ENCODE results near the gene SMIM28. TPM values are rescaled to one million over a fixed set of nuclear protein-coding genes. Genes with fewer than 3 reads are reported as not detected.
"Not testable (repeated sequence)": the region's sequence is repeated elsewhere in the genome, so short reads cannot be mapped to it uniquely, and the experiment has no call there.

Gene SMIM28
- total RNA-seq, 3 donors from 2014 or later: not detected

DNA sequence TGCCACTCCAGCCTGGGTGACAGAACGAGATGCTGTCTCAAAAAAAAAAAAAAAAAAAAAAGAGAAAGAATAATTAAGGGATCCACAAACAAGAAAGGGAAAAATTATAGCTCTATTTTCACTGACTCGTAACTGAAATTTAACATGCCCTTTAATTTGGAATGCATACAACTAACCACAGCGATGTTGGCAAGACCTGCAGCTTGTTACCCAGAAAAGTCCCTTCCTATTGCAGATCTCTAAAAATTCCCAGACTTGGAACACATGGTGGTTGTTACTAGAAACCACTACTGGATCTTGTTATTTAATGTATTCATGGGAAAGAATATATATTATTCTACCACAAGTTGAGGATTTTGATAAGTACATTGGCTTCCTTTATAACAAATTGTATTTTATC is 27.8 kb upstream of the SMIM28 start:
- ATAC-seq (no peak), DNase-seq (no peak)
- Mint-ChIP-seq H3K27me3 (ENCODE audit: low read depth) (peaks cover 9% of the 10 kb centered on the region), H3K9me3 (no peaks in the 10 kb centered on the region), H3K4me1 (ENCODE audit: low read depth) (no peaks in the 10 kb centered on the region), H3K4me3 (no peak overlapping the region), H3K36me3 (ENCODE audit: insufficient read depth) (no peaks in the 10 kb centered on the region)

DNA sequence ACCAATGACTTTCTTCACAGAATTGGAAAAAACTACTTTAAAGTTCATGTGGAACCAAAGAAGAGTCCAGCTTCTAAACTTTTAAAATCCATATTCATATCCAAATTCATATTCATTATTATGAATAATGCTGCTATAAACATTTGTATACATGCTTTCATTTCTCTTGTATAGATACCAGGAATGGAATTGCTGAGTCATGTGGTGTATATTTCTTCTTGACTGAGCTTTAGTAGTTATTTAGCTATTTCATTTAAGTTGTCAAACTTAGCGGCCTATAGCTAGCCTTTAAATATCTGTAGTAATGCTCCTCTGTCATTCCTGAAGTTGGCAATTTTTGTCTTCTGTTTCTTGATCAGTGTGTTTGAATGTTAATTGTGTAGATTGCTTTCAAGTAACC is 19.8 kb upstream of the SMIM28 start:
- H3K36me3 Mint-ChIP-seq (ENCODE audit: insufficient read depth): no peaks in the 10 kb centered on the region
- no peak overlapping the region for H3K4me3 Mint-ChIP-seq
- no peaks in the 10 kb centered on the region for H3K4me1 Mint-ChIP-seq (ENCODE audit: low read depth)
- peaks cover 13% of the 10 kb centered on the region for H3K27me3 Mint-ChIP-seq (ENCODE audit: low read depth)
- DNase-seq (no peak), ATAC-seq (no peak)
- H3K9me3 Mint-ChIP-seq: no peaks in the 10 kb centered on the region

GRCh38 chr6:138368684-138369083 is 9.0 kb upstream of the SMIM28 start:
- H3K4me3 Mint-ChIP-seq: not testable (repeated sequence)

DNA sequence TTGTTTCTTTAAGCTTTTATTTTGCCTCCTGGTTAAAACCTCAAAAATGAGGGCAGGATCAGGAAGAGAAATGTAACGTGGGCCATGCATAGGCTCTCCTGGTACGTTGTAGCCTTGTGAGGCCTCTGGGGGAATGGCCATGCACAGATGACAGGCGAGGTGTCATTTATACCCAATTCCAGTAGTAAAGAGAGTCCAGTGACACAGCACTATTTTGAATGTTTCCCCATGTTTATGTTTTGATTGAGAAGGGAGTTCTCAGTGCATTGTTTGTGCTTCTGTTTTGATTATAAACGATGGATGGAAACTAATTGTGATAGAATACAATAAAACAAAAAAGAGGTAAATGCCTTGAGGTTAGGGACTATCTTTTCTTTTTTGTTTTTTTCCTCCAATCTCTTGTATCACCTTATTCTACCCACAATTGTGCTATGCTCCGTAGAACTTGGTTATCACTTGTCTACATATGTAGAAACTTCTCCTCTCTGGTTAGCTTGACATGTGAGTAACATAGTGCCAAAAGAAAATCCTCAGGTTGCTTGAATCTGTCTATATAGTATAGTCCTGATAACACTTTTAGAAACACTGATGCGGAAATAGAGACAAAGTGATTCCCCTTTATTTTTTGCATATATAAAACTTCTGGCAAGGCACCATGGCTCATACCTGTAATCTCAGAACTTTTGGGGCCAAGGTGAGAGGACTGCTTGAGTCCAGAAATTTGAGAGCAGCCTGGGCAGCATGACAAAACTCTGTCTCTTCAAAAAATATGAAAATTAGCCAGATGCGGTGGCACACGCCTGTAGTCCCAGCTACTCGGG is 6.9 kb upstream of the SMIM28 start:
- peaks cover 3% of the 10 kb centered on the region for H3K9me3 Mint-ChIP-seq
- H3K4me1 Mint-ChIP-seq (ENCODE audit: low read depth): no peaks in the 10 kb centered on the region
- DNase-seq (no peak), ATAC-seq (no peak)
- no peak overlapping the region for H3K4me3 Mint-ChIP-seq
- peaks cover 7% of the 10 kb centered on the region for H3K27me3 Mint-ChIP-seq (ENCODE audit: low read depth)
- no peaks in the 10 kb centered on the region for H3K36me3 Mint-ChIP-seq (ENCODE audit: insufficient read depth)

More at GRCh38 chr6:138368684-138369083, 9.0 kb upstream of the SMIM28 start:
- not testable (repeated sequence) for H3K36me3 Mint-ChIP-seq (ENCODE audit: insufficient read depth); H3K4me1 Mint-ChIP-seq (ENCODE audit: low read depth); ATAC-seq; H3K9me3 Mint-ChIP-seq; DNase-seq
- H3K27me3 Mint-ChIP-seq (ENCODE audit: low read depth): peaks cover 20% of the 10 kb centered on the region

GRCh38 chr6:138371452-138371711 is 6.3 kb upstream of the SMIM28 start:
- Mint-ChIP-seq H3K9me3 (peaks cover 3% of the 10 kb centered on the region), H3K27me3 (ENCODE audit: low read depth) (peaks cover 6% of the 10 kb centered on the region), H3K36me3 (ENCODE audit: insufficient read depth) (no peaks in the 10 kb centered on the region), H3K4me1 (ENCODE audit: low read depth) (no peaks in the 10 kb centered on the region), H3K4me3 (no peak overlapping the region)
- ATAC-seq: no peak
- DNase-seq: no peak

DNA sequence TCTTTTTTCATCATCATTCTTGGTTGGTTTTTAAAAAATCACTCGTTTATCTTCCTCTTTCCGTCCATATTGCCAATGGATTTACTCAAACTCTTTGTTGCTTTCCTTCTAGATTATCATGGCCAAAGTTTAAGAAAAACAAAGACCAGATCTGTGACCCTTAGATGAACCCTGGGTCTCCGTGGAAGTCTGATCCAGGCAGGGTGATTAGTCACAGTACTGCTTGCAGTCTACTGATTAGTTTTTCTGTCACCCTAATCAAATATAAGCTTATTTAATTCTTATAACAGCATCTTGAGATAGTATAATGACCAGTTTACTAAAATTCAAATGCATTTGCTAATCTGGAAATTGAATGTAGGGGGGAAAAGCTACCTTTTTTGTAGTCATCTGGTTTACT is 6.0 kb upstream of the SMIM28 start:
- ATAC-seq (no peak), DNase-seq (no peak)
- peaks cover 3% of the 10 kb centered on the region for H3K9me3 Mint-ChIP-seq
- H3K4me1 Mint-ChIP-seq (ENCODE audit: low read depth): no peaks in the 10 kb centered on the region
- no peak overlapping the region for H3K4me3 Mint-ChIP-seq
- peaks cover 6% of the 10 kb centered on the region for H3K27me3 Mint-ChIP-seq (ENCODE audit: low read depth)
- H3K36me3 Mint-ChIP-seq (ENCODE audit: insufficient read depth): no peaks in the 10 kb centered on the region

DNA sequence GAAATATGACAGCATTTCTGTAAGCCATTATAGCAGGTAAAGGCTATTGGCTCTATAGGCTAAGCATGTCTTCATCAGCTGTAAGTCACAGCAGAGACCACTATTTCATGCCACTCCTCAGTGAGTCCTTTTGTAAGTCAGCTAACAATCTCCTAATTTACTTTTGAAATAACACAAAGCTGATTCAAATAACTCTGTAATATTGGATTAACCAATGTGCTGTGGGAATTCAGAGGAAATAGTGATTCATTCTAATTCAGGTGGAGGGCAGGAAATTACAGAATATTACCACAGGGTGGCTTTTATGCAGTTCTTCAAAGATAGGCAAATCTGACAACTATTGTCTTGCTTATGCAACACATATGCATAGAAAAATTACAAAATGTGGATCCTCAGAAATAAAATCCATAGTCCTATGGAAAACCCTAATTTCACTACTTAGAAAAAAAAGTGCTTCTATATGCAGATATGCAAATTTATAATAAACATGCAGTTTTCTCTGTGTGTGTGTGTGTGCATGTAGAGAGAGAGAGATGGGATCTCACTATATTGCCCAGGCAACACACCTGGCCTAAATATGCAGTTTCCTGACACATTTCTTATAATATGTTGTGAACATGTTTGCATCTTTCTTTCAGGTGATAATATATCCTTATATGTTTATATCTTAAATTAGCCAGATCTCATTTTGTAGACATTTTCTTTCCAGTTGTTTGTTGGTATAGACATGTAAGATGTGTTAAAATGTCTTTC is 4.8 kb upstream of the SMIM28 start:
- DNase-seq (no peak), ATAC-seq (no peak)
- H3K9me3 Mint-ChIP-seq: no peaks in the 10 kb centered on the region
- H3K36me3 Mint-ChIP-seq (ENCODE audit: insufficient read depth): no peaks in the 10 kb centered on the region
- H3K27me3 Mint-ChIP-seq (ENCODE audit: low read depth): no peaks in the 10 kb centered on the region
- no peak overlapping the region for H3K4me3 Mint-ChIP-seq
- H3K4me1 Mint-ChIP-seq (ENCODE audit: low read depth): no peaks in the 10 kb centered on the region

GRCh38 chr6:138374230-138374629 is 3.5 kb upstream of the SMIM28 start:
- H3K27me3 Mint-ChIP-seq (ENCODE audit: low read depth): no peaks in the 10 kb centered on the region
- no peaks in the 10 kb centered on the region for H3K4me1 Mint-ChIP-seq (ENCODE audit: low read depth)
- no peaks in the 10 kb centered on the region for H3K36me3 Mint-ChIP-seq (ENCODE audit: insufficient read depth)
- no peak overlapping the region for H3K4me3 Mint-ChIP-seq
- no peak for DNase-seq
- no peak for ATAC-seq
- H3K9me3 Mint-ChIP-seq: no peaks in the 10 kb centered on the region

DNA sequence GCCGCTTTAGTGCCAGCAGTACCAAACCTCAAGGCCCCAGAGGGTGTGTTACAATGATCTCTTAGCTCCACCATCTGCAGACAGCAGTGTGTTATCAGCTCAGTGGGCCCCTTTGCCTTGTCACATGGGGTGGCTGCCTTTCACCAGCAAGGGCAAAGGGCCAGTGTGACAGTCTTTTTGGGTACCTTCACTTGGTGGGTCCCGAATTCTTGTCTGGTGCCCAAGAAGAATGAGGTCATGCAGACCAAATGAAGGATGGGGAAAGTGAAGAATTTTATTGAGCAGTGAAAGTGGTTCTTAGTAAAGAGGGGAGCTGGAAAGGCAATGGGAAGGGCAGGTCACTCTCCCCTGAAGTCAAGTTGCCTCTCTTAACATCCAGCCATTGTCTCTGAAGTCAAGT is 2.9 kb upstream of the SMIM28 start:
- no peaks in the 10 kb centered on the region for H3K9me3 Mint-ChIP-seq
- no peak overlapping the region for H3K4me3 Mint-ChIP-seq
- no peaks in the 10 kb centered on the region for H3K4me1 Mint-ChIP-seq (ENCODE audit: low read depth)
- no peaks in the 10 kb centered on the region for H3K36me3 Mint-ChIP-seq (ENCODE audit: insufficient read depth)
- H3K27me3 Mint-ChIP-seq (ENCODE audit: low read depth): no peaks in the 10 kb centered on the region
- no peak for DNase-seq
- ATAC-seq: no peak

GRCh38 chr6:138377042-138377441 is 663 bp upstream of the SMIM28 start:
- H3K4me3 Mint-ChIP-seq: no peak overlapping the region
- no peak for ATAC-seq
- no peaks in the 10 kb centered on the region for H3K9me3 Mint-ChIP-seq
- DNase-seq: no peak
- H3K4me1 Mint-ChIP-seq (ENCODE audit: low read depth): no peaks in the 10 kb centered on the region
- H3K27me3 Mint-ChIP-seq (ENCODE audit: low read depth): no peaks in the 10 kb centered on the region
- H3K36me3 Mint-ChIP-seq (ENCODE audit: insufficient read depth): no peaks in the 10 kb centered on the region

GRCh38 chr6:138378463-138378862 is 758 bp downstream of the SMIM28 start:
- H3K27me3 Mint-ChIP-seq (ENCODE audit: low read depth): peaks cover 3% of the 10 kb centered on the region

DNA sequence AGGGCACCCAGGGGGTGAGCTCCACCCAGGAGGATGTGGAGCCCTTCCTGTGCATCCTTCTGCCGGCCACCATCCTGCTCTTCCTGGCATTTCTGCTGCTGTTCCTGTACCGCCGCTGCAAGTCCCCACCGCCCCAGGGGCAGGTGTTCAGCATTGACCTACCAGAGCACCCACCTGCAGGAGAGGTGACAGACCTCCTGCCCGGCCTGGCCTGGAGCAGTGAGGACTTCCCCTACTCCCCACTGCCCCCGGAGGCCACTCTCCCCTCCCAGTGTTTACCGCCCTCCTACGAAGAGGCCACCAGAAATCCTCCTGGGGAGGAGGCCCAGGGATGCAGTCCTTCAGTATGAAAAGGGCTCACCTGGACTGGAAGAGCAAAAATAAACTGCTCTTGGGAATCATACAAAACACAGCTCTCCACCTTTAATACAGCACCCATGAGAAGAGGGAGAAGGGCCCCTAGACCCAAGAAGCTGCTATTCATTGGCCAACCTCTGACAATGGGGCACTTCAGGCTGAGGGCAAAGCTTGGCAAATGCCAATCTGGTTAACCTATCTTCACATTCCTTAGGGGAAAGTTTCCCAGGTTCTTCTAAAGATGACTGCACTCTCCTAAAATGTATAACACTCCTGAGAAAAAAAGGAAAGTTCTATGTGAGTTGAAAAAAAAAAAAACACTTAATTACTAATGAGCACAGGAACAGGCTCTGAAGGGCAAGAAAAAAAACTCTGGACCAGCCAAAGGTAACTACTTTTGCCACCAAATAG is 5.0 kb downstream of the SMIM28 start:
- Mint-ChIP-seq H3K4me1 (ENCODE audit: low read depth) (no peaks in the 10 kb centered on the region), H3K36me3 (ENCODE audit: insufficient read depth) (no peaks in the 10 kb centered on the region), H3K9me3 (no peaks in the 10 kb centered on the region), H3K4me3 (no peak overlapping the region), H3K27me3 (ENCODE audit: low read depth) (peaks cover 6% of the 10 kb centered on the region)
- ATAC-seq (no peak), DNase-seq (no peak)

More at GRCh38 chr6:138378463-138378862, 758 bp downstream of the SMIM28 start:
- ATAC-seq (no peak), DNase-seq (no peak)
- Mint-ChIP-seq H3K9me3 (no peaks in the 10 kb centered on the region), H3K4me3 (no peak overlapping the region), H3K36me3 (ENCODE audit: insufficient read depth) (no peaks in the 10 kb centered on the region), H3K4me1 (ENCODE audit: low read depth) (no peaks in the 10 kb centered on the region)

- ATAC-seq: no peak
- H3K4me3 Mint-ChIP-seq: no peak overlapping the region
- H3K27me3 Mint-ChIP-seq (ENCODE audit: low read depth): peaks cover 10% of the 10 kb centered on the region
- H3K9me3 Mint-ChIP-seq: no peaks in the 10 kb centered on the region
- no peak for DNase-seq
- no peaks in the 10 kb centered on the region for H3K36me3 Mint-ChIP-seq (ENCODE audit: insufficient read depth)
- H3K4me1 Mint-ChIP-seq (ENCODE audit: low read depth): no peaks in the 10 kb centered on the region
Measured at GRCh38 chr6:138383776-138384175, 6.1 kb downstream of the SMIM28 start.

- peaks cover 17% of the 10 kb centered on the region for H3K27me3 Mint-ChIP-seq (ENCODE audit: low read depth)
- DNase-seq (no peak), ATAC-seq (no peak)
- no peak overlapping the region for H3K4me3 Mint-ChIP-seq
- no peaks in the 10 kb centered on the region for H3K36me3 Mint-ChIP-seq (ENCODE audit: insufficient read depth)
- H3K9me3 Mint-ChIP-seq: no peaks in the 10 kb centered on the region
- no peaks in the 10 kb centered on the region for H3K4me1 Mint-ChIP-seq (ENCODE audit: low read depth)
Measured at GRCh38 chr6:138386897-138387296, 9.2 kb downstream of the SMIM28 start.
